SHP77 treated with DMSO at 0.1 percent for 48 hours (cell line): ENCODE data around the gene MAP2K3.
"Not testable (repeated sequence)": the region's sequence is repeated elsewhere in the genome, so short reads cannot be mapped to it uniquely, and the experiment has no call there.

Experiments
- DNase-seq: peaks from one replicate; lab custom pipeline; 2025; lab: John Stamatoyannopoulos, UW

Gene MAP2K3

GRCh38 chr17:21328778-21329177 is 44.3 kb downstream of the MAP2K3 start:
- DNase-seq = not testable (repeated sequence)

GRCh38 chr17:21330436-21331160 is 46.1 kb downstream of the MAP2K3 start:
- DNase-seq = no peak

GRCh38 chr17:21336541-21337294 is 52.2 kb downstream of the MAP2K3 start:
- not testable (repeated sequence) for DNase-seq

- not testable (repeated sequence) for DNase-seq
Measured at GRCh38 chr17:21337981-21338625, 53.6 kb downstream of the MAP2K3 start.

GRCh38 chr17:21339011-21339410 is 54.5 kb downstream of the MAP2K3 start:
- no peak for DNase-seq

GRCh38 chr17:21339571-21339970 is 55.1 kb downstream of the MAP2K3 start:
- DNase-seq = not testable (repeated sequence)

GRCh38 chr17:21340407-21340806 is 55.9 kb downstream of the MAP2K3 start:
- DNase-seq = not testable (repeated sequence)

GRCh38 chr17:21341279-21341678 is 56.8 kb downstream of the MAP2K3 start:
- not testable (repeated sequence) for DNase-seq

GRCh38 chr17:21341925-21342540 is 57.5 kb downstream of the MAP2K3 start:
- not testable (repeated sequence) for DNase-seq

- not testable (repeated sequence) for DNase-seq
Measured at GRCh38 chr17:21343061-21343949, 58.8 kb downstream of the MAP2K3 start.

GRCh38 chr17:21344801-21345200 is 60.3 kb downstream of the MAP2K3 start:
- not testable (repeated sequence) for DNase-seq

- no peak for DNase-seq
Measured at GRCh38 chr17:21345236-21345635, 60.7 kb downstream of the MAP2K3 start.

GRCh38 chr17:21346107-21346506 is 61.6 kb downstream of the MAP2K3 start:
- not testable (repeated sequence) for DNase-seq

- DNase-seq = not testable (repeated sequence)
Measured at GRCh38 chr17:21346651-21347250, 62.2 kb downstream of the MAP2K3 start.

- not testable (repeated sequence) for DNase-seq
Measured at GRCh38 chr17:21347660-21348059, 63.1 kb downstream of the MAP2K3 start.

- not testable (repeated sequence) for DNase-seq
Measured at GRCh38 chr17:21348081-21348925, 63.8 kb downstream of the MAP2K3 start.

- not testable (repeated sequence) for DNase-seq
Measured at GRCh38 chr17:21348926-21349261, 64.4 kb downstream of the MAP2K3 start.

- not testable (repeated sequence) for DNase-seq
Measured at GRCh38 chr17:21349358-21350050, 65.0 kb downstream of the MAP2K3 start.

GRCh38 chr17:21350495-21350894 is 66.0 kb downstream of the MAP2K3 start:
- not testable (repeated sequence) for DNase-seq
